Mesendoderm (in vitro differentiated cells): Measurements from ENCODE around the gene IST1.
"Not testable (repeated sequence)": the region's sequence is repeated elsewhere in the genome, so short reads cannot be mapped to it uniquely, and the experiment has no call there.

ENCODE experiments used
- DNase-seq: peaks from one replicate; pipeline ENCODE4 v3.0.0; 2013
- H2AK5ac ChIP-seq: 2 replicates; pipeline ENCODE4 v1.6.1; 2013; ENCODE audit warnings: low read length, inconsistent platforms
- H2BK120ac ChIP-seq: 2 replicates; pipeline ENCODE4 v1.6.1; 2013; ENCODE audit warnings: low read depth, mild to moderate bottlenecking, low read length, moderate library complexity, mixed read lengths
- H2BK15ac ChIP-seq: replicated peaks from 2 replicates; pipeline ENCODE4 v1.6.1; 2013; ENCODE audit warnings: low read depth, mild to moderate bottlenecking, moderate library complexity
- H2BK5ac ChIP-seq: 2 replicates; pipeline ENCODE4 v1.6.1; 2013; ENCODE audit warnings: low read length, inconsistent platforms
- H3K18ac ChIP-seq: 2 replicates; pipeline ENCODE4 v1.6.1; 2013; ENCODE audit warnings: mild to moderate bottlenecking, low read length, mixed read lengths
- H3K23ac ChIP-seq: one replicate; pipeline ENCODE4 v1.6.1; 2013; ENCODE audit warnings: low read length
- H3K27ac ChIP-seq: 2 replicates; pipeline ENCODE4 v1.5.1; 2013; ENCODE audit warnings: low read depth, mild to moderate bottlenecking, inconsistent platforms, low read length, moderate library complexity
- H3K27me3 ChIP-seq: 2 replicates; pipeline ENCODE4 v1.6.1; 2013; ENCODE audit warnings: low read length, control low read depth, mild to moderate bottlenecking, inconsistent platforms; ENCODE audit not compliant: insufficient read depth, poor library complexity
- H3K36me3 ChIP-seq: 2 replicates; pipeline ENCODE4 v1.6.1; 2013; ENCODE audit warnings: low read length, inconsistent platforms; ENCODE audit not compliant: control insufficient read depth, insufficient read depth
- H3K4ac ChIP-seq: one replicate; pipeline ENCODE4 v1.6.1; 2013; ENCODE audit warnings: low read depth, mild to moderate bottlenecking, low read length, moderate library complexity
- H3K4me1 ChIP-seq: 2 replicates; pipeline ENCODE4 v1.6.1; 2013; ENCODE audit warnings: low read depth, low read length, inconsistent platforms; ENCODE audit not compliant: control insufficient read depth
- H3K4me2 ChIP-seq: 2 replicates; pipeline ENCODE4 v1.6.1; 2013; ENCODE audit warnings: low read length
- H3K4me3 ChIP-seq: 2 replicates; pipeline ENCODE4 v1.5.1; 2013; ENCODE audit warnings: mild to moderate bottlenecking, low read length
- H3K56ac ChIP-seq: one replicate; pipeline ENCODE4 v1.6.1; 2013; ENCODE audit warnings: low read length
- H3K79me1 ChIP-seq: 2 replicates; pipeline ENCODE4 v1.6.1; 2013; ENCODE audit warnings: low read length, inconsistent platforms
- H3K79me2 ChIP-seq: 2 replicates; pipeline ENCODE4 v1.6.1; 2013; ENCODE audit warnings: mild to moderate bottlenecking, low read length; ENCODE audit not compliant: control insufficient read depth, insufficient read depth
- H3K9ac ChIP-seq: 2 replicates; pipeline ENCODE4 v1.6.1; 2013; ENCODE audit warnings: low read length, inconsistent platforms
- H4K5ac ChIP-seq: one replicate; pipeline ENCODE4 v1.6.1; 2013; ENCODE audit warnings: low read length
- H4K8ac ChIP-seq: one replicate; pipeline ENCODE4 v1.6.1; 2013; ENCODE audit warnings: low read depth, mild to moderate bottlenecking, control low read depth, low read length, moderate library complexity
- WGBS: extraction: QIAGEN DNeasy Blood & Tissue Kit; methylation state at CpG from one replicate; pipeline ENCODE4 v1.1.7; 2013; ENCODE audit warnings: low lambda C conversion rate, missing lambda C conversion rate; ENCODE audit not compliant: insufficient coverage; ENCODE audit errors: extremely low coverage; 5-methylcytosine and 5-hydroxymethylcytosine counted together

IST1 gene

DNA sequence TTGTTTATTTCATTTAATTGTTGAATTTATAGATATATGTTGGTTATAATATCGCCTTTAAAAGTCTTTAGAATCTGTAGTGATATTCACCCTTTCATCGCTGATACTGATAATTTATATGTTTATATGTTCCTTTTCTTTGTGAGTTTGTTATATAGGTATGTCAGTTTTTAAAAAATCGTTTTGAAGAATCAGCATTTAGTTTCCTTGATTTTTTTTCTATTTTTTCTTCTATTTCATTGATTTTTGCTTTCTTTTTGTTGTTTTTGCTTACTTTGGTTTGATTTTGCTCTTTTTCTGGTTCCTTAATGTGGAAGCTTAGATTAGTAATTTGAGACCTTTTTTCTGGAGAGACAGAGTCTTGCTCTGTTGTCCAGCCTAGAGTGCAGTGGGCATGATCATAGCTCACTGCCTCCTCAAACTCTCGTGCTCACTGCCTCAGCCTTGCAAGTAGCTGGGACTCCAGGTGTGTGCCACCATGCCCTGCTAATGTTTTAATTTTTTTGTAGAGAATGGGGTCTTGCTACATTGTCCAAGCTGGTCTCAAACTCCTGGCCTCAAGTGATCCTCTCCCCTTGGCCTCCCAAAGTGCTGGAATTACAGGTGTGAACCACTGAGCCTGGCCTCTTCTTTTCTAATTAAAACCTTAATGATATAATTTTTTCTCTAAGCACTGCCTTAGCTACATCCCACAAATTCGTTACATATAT, 7.5 kb downstream of the IST1 start:
- H3K18ac ChIP-seq = no peak overlapping the region
- no peak overlapping the region for H3K23ac ChIP-seq
- DNase-seq = no peak
- peaks cover 2% of the 10 kb centered on the region for H3K79me1 ChIP-seq
- no peak overlapping the region for H4K8ac ChIP-seq
- no peak overlapping the region for H3K4me2 ChIP-seq
- H4K5ac ChIP-seq = no peak overlapping the region
- H2BK15ac ChIP-seq = no peak overlapping the region
- peaks cover 82% of the 10 kb centered on the region for H3K79me2 ChIP-seq
- no peak overlapping the region for H3K56ac ChIP-seq
- no peaks in the 10 kb centered on the region for H3K4me1 ChIP-seq
- no peak overlapping the region for H3K4ac ChIP-seq
- no peak overlapping the region for H3K9ac ChIP-seq
- no peaks in the 10 kb centered on the region for H3K27me3 ChIP-seq
- WGBS = 100% methylated on average over 2 of the region's 5 CpGs
- no peaks in the 10 kb centered on the region for H3K36me3 ChIP-seq
- H2BK120ac ChIP-seq = no peak overlapping the region
- H3K27ac ChIP-seq = no peak overlapping the region
- H3K4me3 ChIP-seq = no peak overlapping the region
- no peak overlapping the region for H2BK5ac ChIP-seq
- no peak overlapping the region for H2AK5ac ChIP-seq

- Histone ChIP-seq H4K5ac (no peak overlapping the region), H2AK5ac (no peak overlapping the region), H3K4me1 (no peaks in the 10 kb centered on the region), H3K36me3 (no peaks in the 10 kb centered on the region), H3K79me2 (peaks cover 81% of the 10 kb centered on the region), H3K4me2 (no peak overlapping the region), H2BK15ac (no peak overlapping the region), H4K8ac (no peak overlapping the region), H3K4me3 (no peak overlapping the region), H3K56ac (no peak overlapping the region), H2BK120ac (no peak overlapping the region), H3K9ac (no peak overlapping the region), H3K23ac (no peak overlapping the region), H3K4ac (no peak overlapping the region), H3K79me1 (peaks cover 2% of the 10 kb centered on the region), H2BK5ac (no peak overlapping the region), H3K27ac (no peak overlapping the region), H3K27me3 (no peaks in the 10 kb centered on the region), H3K18ac (no peak overlapping the region)
- no CpG with 5 or more reads among the region's 2 CpGs for WGBS
- DNase-seq = no peak
These were observed 8.3 kb downstream of the IST1 start for GRCh38 chr16:71903608-71904007.

- Histone ChIP-seq H3K4ac (no peak overlapping the region), H4K8ac (no peak overlapping the region), H3K79me2 (peaks cover 83% of the 10 kb centered on the region), H2BK120ac (no peak overlapping the region), H2BK5ac (no peak overlapping the region), H2BK15ac (no peak overlapping the region), H3K9ac (no peak overlapping the region), H3K4me1 (no peaks in the 10 kb centered on the region), H3K23ac (no peak overlapping the region), H3K56ac (no peak overlapping the region), H4K5ac (no peak overlapping the region), H3K79me1 (peaks cover 2% of the 10 kb centered on the region), H3K4me3 (no peak overlapping the region), H3K4me2 (no peak overlapping the region), H3K36me3 (no peaks in the 10 kb centered on the region), H3K27ac (no peak overlapping the region), H2AK5ac (no peak overlapping the region), H3K27me3 (no peaks in the 10 kb centered on the region), H3K18ac (no peak overlapping the region)
- no CpG with 5 or more reads among the region's 9 CpGs for WGBS
- no peak for DNase-seq
These were observed 8.9 kb downstream of the IST1 start for GRCh38 chr16:71904239-71904638.

- not testable (repeated sequence) for H3K36me3 ChIP-seq
These were observed 10.4 kb downstream of the IST1 start for GRCh38 chr16:71905765-71906164.

DNA sequence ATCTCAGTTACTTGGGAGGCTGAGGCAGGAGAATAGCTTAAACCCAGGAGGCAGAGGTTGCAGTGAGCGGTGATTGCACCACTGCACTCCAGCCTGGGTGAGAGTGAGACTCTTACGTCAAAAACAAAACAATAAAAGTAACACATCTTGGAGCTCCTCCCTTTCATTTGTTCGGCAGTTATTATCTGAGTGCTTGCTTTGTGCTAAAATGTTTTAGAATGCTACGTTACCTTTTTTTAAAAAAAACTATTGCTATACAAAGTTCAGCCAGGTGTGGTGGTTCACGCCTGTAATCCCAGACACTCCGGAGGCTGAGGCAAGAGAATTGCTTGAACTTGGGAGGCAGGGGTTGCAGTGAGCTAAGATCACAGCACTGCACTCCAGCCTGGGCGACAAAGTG, 15.8 kb downstream of the IST1 start:
- H3K36me3 ChIP-seq = no peaks in the 10 kb centered on the region
- H4K5ac ChIP-seq = no peak overlapping the region
- no CpG with 5 or more reads among the region's 7 CpGs for WGBS

More at GRCh38 chr16:71905765-71906164, 10.4 kb downstream of the IST1 start:
- WGBS = no CpG with 5 or more reads among the region's 6 CpGs
- not testable (repeated sequence) for H3K4me1 ChIP-seq, H3K56ac ChIP-seq, H3K9ac ChIP-seq, H3K4me3 ChIP-seq, H2AK5ac ChIP-seq, H4K5ac ChIP-seq, H3K79me1 ChIP-seq, H4K8ac ChIP-seq, H3K18ac ChIP-seq, H3K4me2 ChIP-seq, H3K27ac ChIP-seq, H2BK120ac ChIP-seq, DNase-seq, H3K4ac ChIP-seq, H2BK5ac ChIP-seq, H2BK15ac ChIP-seq, H3K27me3 ChIP-seq, H3K23ac ChIP-seq
- H3K79me2 ChIP-seq = peaks cover 81% of the 10 kb centered on the region

More for the DNA sequence above, 15.8 kb downstream of the IST1 start:
- no peak overlapping the region for H3K56ac ChIP-seq
- H3K79me1 ChIP-seq = peaks cover 7% of the 10 kb centered on the region
- H2BK5ac ChIP-seq = no peak overlapping the region
- no peak for DNase-seq
- H3K4me2 ChIP-seq = no peak overlapping the region
- no peaks in the 10 kb centered on the region for H3K4me1 ChIP-seq
- H4K8ac ChIP-seq = no peak overlapping the region
- no peak overlapping the region for H3K23ac ChIP-seq
- no peak overlapping the region for H2BK120ac ChIP-seq
- peaks cover 89% of the 10 kb centered on the region for H3K79me2 ChIP-seq
- no peak overlapping the region for H3K27ac ChIP-seq
- H3K4me3 ChIP-seq = no peak overlapping the region
- H3K27me3 ChIP-seq = no peaks in the 10 kb centered on the region
- no peak overlapping the region for H3K9ac ChIP-seq
- no peak overlapping the region for H2AK5ac ChIP-seq
- H3K4ac ChIP-seq = no peak overlapping the region
- no peak overlapping the region for H2BK15ac ChIP-seq
- no peak overlapping the region for H3K18ac ChIP-seq
